ENCODE data around the gene NLRP14.

The NLRP14 gene

DNA sequence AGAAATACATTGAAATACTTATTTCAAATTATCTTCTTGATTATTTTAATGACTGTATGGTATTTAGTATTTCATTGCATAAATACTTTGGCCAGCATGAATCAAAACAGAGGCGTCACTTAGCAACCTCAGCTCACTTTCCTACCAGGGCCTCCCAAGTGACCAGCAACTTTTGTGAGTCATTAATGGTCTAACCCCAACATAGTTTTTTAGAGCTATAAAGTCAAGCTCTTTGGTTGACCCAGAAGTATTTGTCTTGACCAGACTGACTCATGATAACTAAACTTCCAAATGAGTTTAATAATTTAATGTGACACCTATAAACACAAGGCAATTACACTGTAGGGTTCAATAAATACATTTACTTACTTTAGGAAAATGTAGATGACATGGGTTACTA, 40.6 kb downstream of the NLRP14 start:
- DNase-seq, result no peak

DNA sequence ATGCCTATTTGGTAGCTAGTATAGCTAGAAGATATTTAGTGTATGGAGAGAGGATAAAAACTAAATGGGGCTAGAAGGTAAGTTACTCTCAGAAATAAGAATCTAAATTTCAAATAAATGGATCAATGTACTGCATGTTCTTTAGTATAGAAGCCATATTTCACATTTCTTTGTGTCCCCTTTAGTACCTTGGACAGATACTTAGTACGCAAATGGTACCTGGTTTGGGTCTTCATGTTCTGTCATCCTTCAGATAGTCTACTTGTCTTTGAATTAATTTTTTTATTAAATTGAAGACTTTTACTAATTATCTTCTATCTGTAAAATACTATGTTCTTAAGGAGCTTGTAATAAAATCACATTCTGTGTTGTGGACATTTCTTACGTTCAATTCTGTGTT, 42.3 kb downstream of the NLRP14 start:
- DNase-seq, result no peak

DNA sequence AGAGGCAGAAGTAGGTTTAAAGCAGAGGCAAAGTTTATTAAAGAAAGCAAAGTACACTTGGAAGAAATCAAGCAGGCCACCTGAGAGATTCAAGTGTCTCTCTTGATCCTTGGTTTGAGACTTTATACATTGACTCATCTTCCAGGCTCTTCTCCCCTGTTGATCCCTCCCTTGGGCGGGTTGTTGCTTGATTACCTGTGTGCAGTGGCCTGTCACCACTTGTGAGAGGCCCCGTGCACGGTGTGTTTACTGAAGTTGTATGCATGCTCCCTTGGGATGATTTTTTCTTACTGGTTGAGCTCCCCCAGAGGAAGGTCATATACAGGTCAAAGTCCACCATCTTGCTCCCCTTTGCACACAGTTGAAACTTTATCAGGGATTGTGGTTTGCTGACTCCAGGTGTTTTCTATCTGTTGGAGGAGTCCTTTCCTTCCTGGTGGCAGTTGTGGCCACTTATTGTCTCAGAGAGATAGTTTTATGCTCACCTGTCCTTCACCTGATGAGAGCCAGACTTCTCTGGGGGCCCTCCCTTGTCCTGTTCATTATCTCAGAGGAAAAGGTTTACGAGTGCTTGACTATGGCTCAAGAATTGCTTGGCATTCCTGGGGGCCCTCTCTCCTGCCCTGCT, 52.2 kb downstream of the NLRP14 start:
- no peak for DNase-seq

DNA sequence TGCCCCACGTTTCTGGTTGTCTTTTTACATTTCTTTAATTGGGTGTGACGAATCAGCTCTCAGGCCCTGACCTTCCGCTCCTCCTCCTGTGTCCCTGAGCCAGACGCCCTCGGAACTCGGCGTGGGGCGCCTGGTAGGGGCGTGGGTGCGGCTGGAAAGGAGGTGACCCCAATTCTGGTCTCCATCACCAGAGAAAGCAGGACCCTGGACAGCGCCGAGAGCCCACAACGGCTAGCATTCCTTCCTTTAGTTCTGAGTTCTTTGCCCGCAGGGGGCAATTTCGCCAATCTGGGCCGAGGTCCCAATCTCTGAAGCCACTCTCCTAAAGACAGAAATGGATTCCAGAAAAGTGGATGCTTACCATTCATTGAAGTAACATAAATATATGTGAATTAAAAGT, 56.8 kb downstream of the NLRP14 start:
- DNase-seq, result no peak

DNA sequence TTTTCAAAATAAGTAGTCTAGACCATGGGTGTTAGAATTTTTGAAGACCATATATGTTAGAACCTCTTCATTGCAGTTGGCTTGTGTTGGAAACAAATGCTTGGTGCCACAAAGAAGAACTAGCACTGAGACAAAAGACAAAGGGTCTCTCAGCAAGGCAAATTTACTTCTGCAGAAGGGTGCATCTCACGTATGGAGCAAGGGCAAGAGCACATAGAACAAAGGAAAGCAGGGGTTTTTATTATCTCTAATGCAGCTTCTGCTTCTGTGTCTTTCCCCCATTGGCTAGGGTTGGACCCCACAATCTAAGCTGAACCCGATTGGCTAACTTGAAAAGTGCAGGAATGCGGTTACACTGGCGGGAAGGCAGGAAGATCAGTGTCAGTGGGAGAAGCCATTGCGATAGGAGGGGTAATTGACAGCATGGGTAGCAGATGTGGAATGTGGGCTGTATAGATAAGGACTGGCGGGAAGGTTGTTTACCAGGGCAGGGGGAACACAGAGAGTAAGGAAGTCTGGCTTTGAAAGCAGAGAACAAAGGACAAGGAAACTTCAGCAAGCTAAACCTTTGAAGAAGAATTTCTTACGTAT, 59.4 kb downstream of the NLRP14 start:
- no peak for DNase-seq

DNA sequence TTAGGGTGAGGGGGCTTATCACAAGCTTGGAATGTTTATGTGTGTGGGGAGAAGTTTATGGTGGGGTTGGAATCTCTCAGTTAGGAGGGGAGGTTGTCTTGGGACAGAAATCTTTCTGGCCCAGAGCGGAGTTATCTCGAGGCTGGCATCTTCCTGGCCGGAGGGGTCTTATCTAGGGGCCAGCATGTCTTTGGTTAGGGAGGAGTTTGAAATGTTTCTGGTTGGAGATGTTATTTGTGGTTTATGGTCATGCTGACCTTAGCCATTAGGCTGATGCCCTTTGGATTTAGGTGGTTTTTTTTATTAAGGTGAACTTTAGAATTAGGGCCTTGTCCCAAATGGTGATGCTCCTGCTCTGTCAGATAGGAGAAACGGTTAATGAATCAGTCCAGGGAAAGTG, 60.6 kb downstream of the NLRP14 start:
- DNase-seq, result no peak

DNA sequence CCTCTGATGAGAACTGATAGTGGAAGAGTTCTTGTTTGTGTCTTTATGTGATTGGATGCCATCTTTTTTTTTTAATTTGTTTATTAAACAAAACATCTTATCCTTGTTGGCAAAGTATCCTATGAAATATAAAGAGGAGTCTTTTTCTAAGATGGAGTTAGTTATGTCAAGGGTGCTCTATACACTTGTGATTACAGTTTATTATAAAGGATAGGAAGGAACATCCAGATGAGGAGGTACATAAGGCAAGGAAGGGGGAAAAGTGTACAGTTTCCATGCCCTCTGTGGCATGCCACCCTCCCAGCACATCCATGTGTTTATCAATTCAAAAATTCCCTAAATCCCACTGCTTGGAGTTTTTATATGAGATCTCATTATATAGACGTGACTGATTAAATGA, 61.2 kb downstream of the NLRP14 start:
- DNase-seq, result no peak

DNA sequence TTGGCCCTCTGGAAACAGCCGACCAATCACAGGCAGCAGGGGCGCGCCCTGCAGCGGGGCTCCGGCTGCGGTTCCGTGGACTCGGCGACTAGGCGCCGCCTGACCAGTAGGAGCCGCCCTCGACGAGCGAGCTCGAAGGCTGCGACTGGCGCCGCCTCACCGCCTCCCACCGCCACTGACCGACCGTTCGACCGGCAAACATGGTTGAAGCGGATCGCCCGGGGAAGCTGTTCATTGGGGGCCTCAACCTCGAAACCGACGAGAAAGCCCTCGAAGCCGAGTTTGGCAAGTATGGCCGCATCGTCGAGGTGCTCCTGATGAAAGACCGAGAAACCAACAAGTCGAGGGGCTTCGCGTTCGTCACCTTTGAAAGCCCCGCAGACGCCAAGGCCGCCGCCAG, 68.6 kb downstream of the NLRP14 start, which contains the start of gene RBMXL2:
Gene RBMXL2, plus strand, starts transcription at position 78 of the 400 bp plus-strand sequence. Its CDS starts 123 bp downstream, at position 201.
- no peak for DNase-seq

DNA sequence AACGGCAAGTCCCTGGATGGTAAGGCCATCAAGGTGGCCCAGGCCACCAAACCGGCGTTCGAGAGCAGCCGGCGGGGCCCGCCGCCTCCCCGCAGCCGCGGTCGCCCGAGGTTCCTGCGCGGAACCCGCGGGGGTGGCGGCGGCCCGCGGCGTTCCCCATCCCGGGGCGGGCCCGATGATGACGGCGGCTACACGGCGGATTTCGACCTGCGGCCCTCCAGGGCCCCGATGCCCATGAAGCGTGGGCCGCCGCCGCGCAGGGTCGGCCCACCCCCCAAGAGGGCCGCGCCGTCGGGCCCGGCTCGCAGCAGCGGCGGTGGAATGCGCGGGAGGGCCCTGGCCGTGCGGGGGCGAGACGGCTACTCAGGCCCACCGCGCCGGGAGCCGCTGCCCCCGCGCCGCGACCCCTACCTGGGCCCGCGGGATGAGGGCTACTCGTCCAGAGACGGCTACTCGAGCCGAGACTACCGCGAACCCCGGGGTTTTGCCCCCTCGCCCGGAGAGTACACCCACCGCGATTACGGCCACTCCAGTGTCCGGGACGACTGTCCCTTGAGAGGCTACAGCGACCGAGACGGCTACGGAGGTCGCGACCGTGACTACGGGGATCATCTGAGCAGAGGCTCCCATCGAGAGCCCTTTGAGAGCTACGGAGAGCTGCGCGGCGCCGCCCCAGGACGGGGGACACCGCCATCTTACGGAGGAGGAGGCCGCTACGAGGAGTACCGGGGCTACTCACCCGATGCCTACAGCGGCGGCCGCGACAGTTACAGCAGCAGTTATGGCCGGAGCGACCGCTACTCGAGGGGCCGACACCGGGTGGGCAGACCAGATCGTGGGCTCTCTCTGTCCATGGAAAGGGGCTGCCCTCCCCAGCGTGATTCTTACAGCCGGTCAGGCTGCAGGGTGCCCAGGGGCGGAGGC, 69.3 kb downstream of the NLRP14 start:
- no peak for DNase-seq

DNA sequence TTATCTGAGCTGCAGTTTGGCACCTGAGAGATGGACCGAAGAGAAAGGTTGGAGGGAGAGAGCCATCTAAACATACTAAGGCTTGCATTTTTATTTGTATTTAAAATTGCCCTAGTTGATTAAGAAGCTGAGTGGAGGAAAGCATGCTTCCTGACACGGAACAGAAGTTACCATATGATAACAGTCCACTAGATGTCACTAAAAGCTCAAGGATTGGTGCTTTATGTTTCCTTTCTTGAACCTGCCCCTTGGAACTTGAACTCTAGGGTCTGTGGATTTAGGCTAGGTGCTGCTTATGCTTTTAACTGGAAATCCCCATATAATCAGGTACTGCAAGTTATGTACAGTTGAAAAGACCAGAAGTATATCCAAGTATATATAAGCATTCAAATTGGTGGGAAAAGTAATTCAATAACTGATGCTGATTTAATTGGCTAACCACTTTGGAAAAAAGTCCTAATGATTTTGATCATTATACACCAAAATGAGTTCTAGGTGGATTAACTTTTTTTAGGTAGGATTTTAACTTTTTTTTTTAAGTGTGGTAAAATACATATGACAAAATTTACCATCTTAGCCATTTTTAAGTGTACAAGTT, 78.1 kb downstream of the NLRP14 start:
- DNase-seq, result peak in 1 of 5 donors; percentile 34

DNA sequence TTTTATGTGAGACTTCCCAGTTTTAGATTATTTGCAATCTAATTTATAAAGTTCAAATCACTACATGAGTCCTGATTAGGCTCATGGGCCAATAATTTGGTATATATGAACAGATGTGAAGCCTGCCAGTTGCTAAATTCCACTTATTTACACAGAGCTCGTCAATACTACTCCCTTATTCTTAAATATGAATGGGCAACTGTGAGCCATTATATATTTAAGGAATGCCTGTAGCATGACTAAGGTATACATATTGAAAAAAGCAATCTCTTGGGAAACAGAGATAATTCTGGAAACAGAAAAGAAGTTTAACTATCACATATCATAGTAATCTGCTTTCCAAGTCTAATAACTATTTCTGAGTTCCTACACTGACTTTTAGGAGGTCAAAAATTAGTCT, 95.5 kb downstream of the NLRP14 start:
- DNase-seq, result no peak

DNA sequence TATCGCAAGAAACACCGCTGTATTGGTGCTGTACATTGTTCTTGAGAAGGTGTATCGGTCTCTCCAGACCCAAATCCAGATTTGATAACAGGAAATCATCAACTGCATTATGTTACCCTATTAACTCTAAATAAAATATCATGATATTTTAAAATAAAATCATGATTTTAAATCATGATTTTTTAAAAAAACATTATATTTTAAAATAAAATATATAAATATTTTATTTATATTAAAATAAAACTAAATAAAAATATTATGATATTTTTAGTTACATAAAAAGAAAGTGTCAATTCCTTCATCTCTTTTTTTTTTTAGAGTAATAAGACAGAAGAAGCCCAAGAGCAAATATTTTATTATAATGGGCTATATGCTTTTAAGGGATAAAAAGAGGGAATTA, 96.1 kb downstream of the NLRP14 start:
- no peak for DNase-seq

All from T-helper 1 cell (primary cell).